AG04450 (cell line): ENCODE results near the gene CCL23. TPM values are rescaled to one million over a fixed set of nuclear protein-coding genes. Genes with fewer than 3 reads are reported as not detected.

Source experiments
- CTCF ChIA-PET: fragments of 300-600, 350-600 bp; formaldehyde crosslinking; extraction: SDS; loops from one replicate; lab custom pipeline; 2022; ENCODE audit warnings: antibody characterized with exemption, inconsistent platforms; lab: Charles Lee
- POLR2A ChIA-PET: fragments of 350-600 bp; formaldehyde crosslinking; extraction: SDS; loops from one replicate; lab custom pipeline; 2021; ENCODE audit warnings: antibody characterized with exemption, inconsistent platforms; lab: Yijun Ruan, JAX
- DNase-seq: peaks from one replicate; pipeline ENCODE4 v3.0.0-alpha.2; 2011; ENCODE audit warnings: low read depth, low spot score
- H3K27ac ChIP-seq: one replicate; pipeline ENCODE4 v1.5.1; 2012; ENCODE audit warnings: low read depth, low read length, control low read depth
- H3K27me3 ChIP-seq: one replicate; pipeline ENCODE4 v1.6.0; 2012; ENCODE audit warnings: low read length; ENCODE audit not compliant: control insufficient read depth, insufficient read depth
- H3K4me3 ChIP-seq: 2 replicates; pipeline ENCODE4 v1.5.1; 2011; ENCODE audit warnings: mild to moderate bottlenecking, low read depth, low read length, control low read depth
- H3K9me3 ChIP-seq: 2 replicates; pipeline ENCODE4 v1.5.1; 2012; ENCODE audit warnings: low read length; ENCODE audit not compliant: control insufficient read depth, insufficient read depth
- CTCF ChIP-seq: IDR thresholded peaks from 2 replicates; pipeline ENCODE4 v1.5.1; 2011; ENCODE audit warnings: low read depth, low read length, control low read depth, inconsistent platforms
- polyA minus RNA-seq: library from RNA; depleted of rRNA, polyadenylated mRNA; stranded (reverse); fragments of >200 nt; gene quantifications from 2 replicates; pipeline ENCODE4 v1.2.3, GENCODE V29; 2011; rRNA and poly(A)+ RNA removed
- polyA plus RNA-seq: library from polyadenylated mRNA; depleted of rRNA; stranded (reverse); fragments of >200 nt; gene quantifications from 2 replicates; pipeline ENCODE4 v1.2.3, GENCODE V29; 2011; rRNA removed

CCL23 gene
- not detected in 2 replicates for polyA plus RNA-seq
- not detected in 2 replicates for polyA minus RNA-seq

- no peaks in the 10 kb centered on the region for H3K9me3 ChIP-seq
- ChIA-PET CTCF (no interaction called here), POLR2A (no interaction called here)
- TF ChIP-seq CTCF: no peak
- no peak within 1 kb of the TSS for H3K27ac ChIP-seq
- no peaks in the 10 kb centered on the region for H3K27me3 ChIP-seq
- DNase-seq: no peak
- H3K4me3 ChIP-seq: no peak within 1 kb of the TSS
Measured at GRCh38 chr17:36017799-36018198, at the start of gene CCL23. Gene CCL23 (minus strand): TSS chr17:36017972. CDS start chr17:36017897, 75 bp downstream.

GRCh38 chr17:36066365-36066985 lies 48.7 kb upstream of the CCL23 start:
- DNase-seq: no peak
- ChIA-PET POLR2A (no interaction called here), CTCF (no interaction called here)
- no peak overlapping the region for H3K27ac ChIP-seq
- no peaks in the 10 kb centered on the region for H3K27me3 ChIP-seq
- H3K4me3 ChIP-seq: no peak overlapping the region
- TF ChIP-seq CTCF: no peak
- H3K9me3 ChIP-seq: no peaks in the 10 kb centered on the region

DNA sequence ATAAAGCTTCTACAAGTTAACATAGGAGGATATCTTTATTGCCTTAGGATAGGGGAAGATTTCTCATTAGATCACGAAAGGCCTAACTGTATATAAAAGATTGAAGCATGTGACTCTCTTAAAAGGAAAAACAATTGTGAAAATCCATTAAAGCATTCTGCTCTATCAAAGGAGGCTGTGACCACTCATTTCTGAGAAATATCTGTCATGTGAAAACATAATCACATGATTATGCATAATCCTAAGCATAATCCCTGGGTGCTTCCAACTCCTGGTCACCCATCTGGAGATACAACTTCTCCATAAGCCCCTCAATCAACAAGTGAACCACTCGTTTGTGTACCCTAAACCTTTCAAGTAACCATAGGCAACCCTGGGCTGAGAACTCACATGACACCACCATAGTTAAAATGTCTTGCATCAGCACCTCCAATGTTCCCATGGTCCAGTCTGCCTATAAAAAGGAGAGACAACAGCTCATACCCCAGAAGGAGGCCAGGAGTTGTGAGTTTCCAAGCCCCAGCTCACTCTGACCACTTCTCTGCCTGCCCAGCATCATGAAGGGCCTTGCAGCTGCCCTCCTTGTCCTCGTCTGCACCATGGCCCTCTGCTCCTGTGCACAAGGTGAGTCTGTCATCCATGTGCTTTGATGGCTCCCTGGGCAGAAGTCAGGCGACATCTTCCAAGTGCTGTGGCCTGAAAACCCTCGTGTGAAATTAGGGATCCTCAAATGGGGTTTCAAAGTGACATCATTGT lies 46.2 kb upstream of the CCL23 start, which contains the start of gene CCL18:
Gene CCL18 (plus strand): TSS at position 487 of the 756 bp plus-strand sequence. CDS start 71 bp downstream, at position 558.
- no peaks in the 10 kb centered on the region for H3K27me3 ChIP-seq
- H3K27ac ChIP-seq: no peak within 1 kb of the TSS
- no peak for DNase-seq
- H3K4me3 ChIP-seq: no peak within 1 kb of the TSS
- ChIA-PET CTCF (interaction anchor here (0.6 to 1.1 kb wide), 3 partner anchors 9 to 95 kb away, joined by 3 read pairs; no protein-coding TSS in a partner anchor), POLR2A (no interaction called here)
- no peak for TF ChIP-seq CTCF
- no peaks in the 10 kb centered on the region for H3K9me3 ChIP-seq

DNA sequence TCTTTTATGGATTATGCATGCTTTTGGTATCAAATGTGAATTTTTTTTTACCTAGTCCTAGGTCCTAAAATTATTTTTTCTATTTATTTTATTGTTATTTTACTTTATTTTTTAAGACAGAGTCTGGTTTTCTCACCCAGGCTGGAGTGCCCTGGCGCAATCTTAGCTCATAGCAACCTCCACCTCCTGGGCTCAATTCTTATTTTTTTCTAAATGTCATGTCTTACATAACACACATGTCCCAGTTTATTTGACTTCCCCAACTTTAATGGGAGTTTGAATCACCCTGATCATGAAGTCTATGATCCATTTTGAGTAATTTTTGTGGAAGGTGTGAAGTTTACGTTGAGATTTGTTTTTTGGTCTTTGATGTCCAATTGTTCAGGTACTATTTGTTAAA lies 43.0 kb upstream of the CCL23 start:
- ChIA-PET CTCF (no interaction called here), POLR2A (no interaction called here)
- Histone ChIP-seq H3K27ac (no peak overlapping the region), H3K27me3 (no peaks in the 10 kb centered on the region), H3K9me3 (no peaks in the 10 kb centered on the region), H3K4me3 (no peak overlapping the region)
- no peak for TF ChIP-seq CTCF
- no peak for DNase-seq

DNA sequence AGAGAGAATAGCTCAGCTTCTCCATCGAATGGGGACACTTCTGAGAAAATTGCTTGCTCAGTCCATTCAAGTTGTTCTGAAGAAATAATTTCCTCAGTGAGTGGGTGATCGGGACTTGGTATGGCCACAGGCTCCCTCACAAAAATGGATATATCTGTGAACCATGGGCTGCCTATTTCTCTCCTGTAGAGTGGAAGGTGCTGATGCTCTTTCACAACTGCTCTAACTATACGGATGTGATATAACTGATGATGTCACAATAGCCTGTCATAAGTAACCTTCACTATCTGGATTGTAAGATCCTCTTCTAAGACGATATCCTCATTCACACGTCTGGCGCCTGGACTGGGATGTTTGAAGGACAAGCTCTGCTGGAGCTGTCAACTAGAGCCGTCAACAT lies 41.6 kb upstream of the CCL23 start:
- TF ChIP-seq CTCF: no peak
- no peak for DNase-seq
- Histone ChIP-seq H3K27ac (no peak overlapping the region), H3K9me3 (no peaks in the 10 kb centered on the region), H3K4me3 (no peak overlapping the region), H3K27me3 (no peaks in the 10 kb centered on the region)
- ChIA-PET CTCF (interaction anchor here (0.6 kb wide), 1 partner anchor 13 kb away, joined by 3 read pairs; no protein-coding TSS in a partner anchor), POLR2A (no interaction called here)
